H1 (cell line): ENCODE data around the gene FOSL1. TPM values are rescaled to one million over a fixed set of nuclear protein-coding genes. Genes with fewer than 3 reads are reported as not detected.

ENCODE experiments used
- CTCF ChIA-PET: fragments of 300-600 bp; sonication (Branson Sonifier 250); formaldehyde crosslinking; loops from one replicate; lab custom pipeline; 2021; ENCODE audit not compliant: partially characterized antibody; lab: Charles Lee
- POLR2A ChIA-PET: fragments of 300-600 bp; sonication (Branson Sonifier 250); formaldehyde crosslinking; loops from one replicate; lab custom pipeline; 2021; ENCODE audit warnings: inconsistent platforms; ENCODE audit not compliant: partially characterized antibody; lab: Charles Lee
- DNase-seq, 2 experiments: peaks; one replicate each; pipeline versions ENCODE4 v3.0.0 to v3.0.0-alpha.2; 2010 to 2022; ENCODE audit warnings: low spot score in 2 of 2, low read depth in 1 of 2, mixed read lengths in 1 of 2
- FAIRE-seq: peaks from 2 replicates; lab custom pipeline; 2011; peaks lifted over from hg19 to GRCh38; lab: Jason Lieb, UNC
- H2AFZ ChIP-seq: 2 replicates; pipeline ENCODE4 v1.8.1; 2012; ENCODE audit warnings: low read length, inconsistent platforms
- H2AK5ac ChIP-seq: 2 replicates; pipeline ENCODE4 v1.6.1; 2013; ENCODE audit warnings: low read depth, low read length
- H2BK120ac ChIP-seq: replicated peaks from 2 replicates; pipeline ENCODE3; 2013; ENCODE audit warnings: low read depth, low read length, inconsistent platforms
- H2BK12ac ChIP-seq: 2 replicates; pipeline ENCODE4 v1.6.1; 2013; ENCODE audit warnings: low read depth, low read length
- H2BK15ac ChIP-seq: 2 replicates; pipeline ENCODE4 v1.6.1; 2013; ENCODE audit warnings: low read length
- H2BK20ac ChIP-seq: 2 replicates; pipeline ENCODE4 v1.6.1; 2013; ENCODE audit warnings: low read length
- H2BK5ac ChIP-seq: 2 replicates; pipeline ENCODE4 v1.6.1; 2013; ENCODE audit warnings: low read depth, low read length
- H3K14ac ChIP-seq: 2 replicates; pipeline ENCODE4 v1.6.1; 2013; ENCODE audit warnings: inconsistent platforms; ENCODE audit not compliant: insufficient read length
- H3K18ac ChIP-seq: 2 replicates; pipeline ENCODE4 v1.6.1; 2013; ENCODE audit warnings: low read length; ENCODE audit errors: extremely low read depth
- H3K23ac ChIP-seq: 2 replicates; pipeline ENCODE4 v1.6.1; 2013; ENCODE audit warnings: inconsistent platforms; ENCODE audit not compliant: insufficient read length
- H3K23me2 ChIP-seq: 2 replicates; pipeline ENCODE4 v1.6.1; 2013; ENCODE audit warnings: low read depth, low read length
- H3K27ac ChIP-seq: 2 replicates; pipeline ENCODE4 v1.6.1; 2011; ENCODE audit warnings: low read depth, low read length, inconsistent platforms
- H3K27me3 ChIP-seq, 4 experiments: replicated peaks in 1 of 4; 1 replicate in 1 of 4; 2 replicates in 3 of 4; pipeline versions ENCODE4 v1.6.1 to v1.8.1; 2011 to 2013; ENCODE audit warnings: low read length in 3 of 4, mild to moderate bottlenecking in 3 of 4, inconsistent platforms in 2 of 4, mixed read lengths in 2 of 4, moderate library complexity in 1 of 4; ENCODE audit not compliant: control insufficient read depth in 3 of 4, insufficient read depth in 3 of 4; ENCODE audit errors: extremely low read depth in 1 of 4
- H3K36me3 ChIP-seq, 4 experiments: 2 replicates each; pipeline versions ENCODE4 v1.6.1 to v1.8.1; 2011 to 2013; ENCODE audit warnings: mild to moderate bottlenecking in 4 of 4, low read length in 3 of 4, moderate library complexity in 2 of 4, control low read depth in 1 of 4, inconsistent platforms in 1 of 4; ENCODE audit not compliant: insufficient read depth in 4 of 4, control insufficient read depth in 2 of 4
- H3K4ac ChIP-seq: replicated peaks from 2 replicates; pipeline ENCODE3; 2013; ENCODE audit warnings: low read length, low read depth, mixed read lengths, inconsistent platforms; ENCODE audit not compliant: insufficient read length
- H3K4me1 ChIP-seq, 4 experiments: replicated peaks in 1 of 4; 1 replicate in 1 of 4; 2 replicates in 3 of 4; pipeline versions ENCODE4 v1.6.1 to v1.8.1; 2011 to 2013; ENCODE audit warnings: low read length in 3 of 4, inconsistent platforms in 2 of 4, mixed read lengths in 1 of 4; ENCODE audit not compliant: insufficient read depth in 4 of 4, control insufficient read depth in 3 of 4
- H3K4me2 ChIP-seq, 2 experiments: 2 replicates each; pipeline versions ENCODE4 v1.6.1 to v1.8.1; 2011 to 2013; ENCODE audit warnings: low read depth in 2 of 2, low read length in 2 of 2, control low read depth in 1 of 2, inconsistent platforms in 1 of 2, mild to moderate bottlenecking in 1 of 2; ENCODE audit not compliant: insufficient read depth in 1 of 2
- H3K4me3 ChIP-seq, 4 experiments: fragments of 200-600, 300-600 bp in 1 of 4; sonication (generic), shearing (Covaris generic), sonication (Bioruptor Twin) in 1 of 4; 2 replicates each; pipeline versions ENCODE4 v1.5.1 to v1.8.1; 2011 to 2016; ENCODE audit warnings: low read length in 4 of 4, low read depth in 3 of 4, control low read depth in 2 of 4, inconsistent platforms in 2 of 4, mild to moderate bottlenecking in 2 of 4, mixed read lengths in 1 of 4, moderate library complexity in 1 of 4; ENCODE audit not compliant: insufficient read depth in 2 of 4; ENCODE audit errors: extremely low read depth in 1 of 4
- H3K56ac ChIP-seq: replicated peaks from 2 replicates; pipeline ENCODE3; 2013; ENCODE audit warnings: low read depth, mild to moderate bottlenecking, mixed read lengths, low read length, inconsistent platforms; ENCODE audit not compliant: insufficient read length
- H3K79me1 ChIP-seq: 2 replicates; pipeline ENCODE4 v1.6.1; 2013; ENCODE audit warnings: low read depth, low read length, control low read depth
- H3K79me2 ChIP-seq, 2 experiments: 2 replicates each; pipeline versions ENCODE4 v1.6.1 to v1.8.1; 2012 to 2013; ENCODE audit warnings: low read length in 2 of 2, mild to moderate bottlenecking in 2 of 2, inconsistent platforms in 1 of 2; ENCODE audit not compliant: insufficient read depth in 2 of 2, control insufficient read depth in 1 of 2
- H3K9ac ChIP-seq, 4 experiments: replicated peaks in 1 of 4; 1 replicate in 1 of 4; 2 replicates in 3 of 4; pipeline versions ENCODE4 v1.6.1 to v1.8.1; 2011 to 2013; ENCODE audit warnings: low read depth in 3 of 4, low read length in 3 of 4, control low read depth in 2 of 4, mild to moderate bottlenecking in 2 of 4, moderate library complexity in 2 of 4, inconsistent platforms in 1 of 4; ENCODE audit errors: extremely low read depth in 1 of 4
- H3K9me3 ChIP-seq, 2 experiments: 2 replicates each; pipeline versions ENCODE4 v1.6.1 to v1.8.1; 2012 to 2013; ENCODE audit warnings: mild to moderate bottlenecking in 2 of 2, moderate library complexity in 2 of 2, control low read depth in 1 of 2, inconsistent platforms in 1 of 2, low read depth in 1 of 2, low read length in 1 of 2, mixed read lengths in 1 of 2; ENCODE audit not compliant: insufficient read depth in 2 of 2
- H4K20me1 ChIP-seq, 2 experiments: replicated peaks in 1 of 2; 2 replicates each; pipeline versions ENCODE3 to v1.8.1; 2011 to 2013; ENCODE audit warnings: inconsistent platforms in 2 of 2, low read length in 2 of 2, mild to moderate bottlenecking in 1 of 2; ENCODE audit not compliant: insufficient read depth in 2 of 2, control insufficient read depth in 1 of 2
- H4K5ac ChIP-seq: 2 replicates; pipeline ENCODE4 v1.6.1; 2013; ENCODE audit warnings: low read length, low read depth, mixed read lengths, inconsistent platforms; ENCODE audit not compliant: insufficient read length
- H4K8ac ChIP-seq: 2 replicates; pipeline ENCODE4 v1.8.0; 2013; ENCODE audit warnings: mild to moderate bottlenecking, moderate library complexity, low read length, inconsistent platforms; ENCODE audit not compliant: insufficient read depth; ENCODE audit errors: extremely low read depth
- H4K91ac ChIP-seq: replicated peaks from 2 replicates; pipeline ENCODE3; 2013; ENCODE audit warnings: low read length, mixed read lengths, inconsistent platforms; ENCODE audit not compliant: insufficient read length
- CEBPB ChIP-seq: IDR thresholded peaks from 2 replicates; pipeline ENCODE4 v1.6.1; 2012; ENCODE audit warnings: low read depth, low read length
- CTCF ChIP-seq, 3 experiments: IDR thresholded peaks; 1 replicate in 2 of 3; 2 replicates in 1 of 3; pipeline versions ENCODE4 v1.5.1 to v1.6.1; 2011; ENCODE audit warnings: low read length in 3 of 3, mild to moderate bottlenecking in 3 of 3, inconsistent platforms in 2 of 3, low read depth in 1 of 3, moderate library complexity in 1 of 3; ENCODE audit not compliant: insufficient read depth in 1 of 3; ENCODE audit errors: control extremely low read depth in 1 of 3
- FOSL1 ChIP-seq: IDR thresholded peaks from 2 replicates; pipeline ENCODE4 v1.6.1; 2011; ENCODE audit warnings: mild to moderate bottlenecking, low read depth, low read length, moderate library complexity; ENCODE audit not compliant: insufficient read depth
- JUN ChIP-seq: IDR thresholded peaks from 2 replicates; pipeline ENCODE4 v1.6.1; 2011; ENCODE audit warnings: low read depth, mild to moderate bottlenecking, improper control_type of control experiment, low read length
- JUND ChIP-seq: IDR thresholded peaks from 2 replicates; pipeline ENCODE4 v1.6.1; 2011; ENCODE audit warnings: mild to moderate bottlenecking, improper control_type of control experiment, low read length
- RAD21 ChIP-seq, 2 experiments: IDR thresholded peaks in 1 of 2; conservative IDR thresholded peaks in 1 of 2; 2 replicates each; pipeline ENCODE4 v1.6.1; 2011; ENCODE audit warnings: low read depth in 2 of 2, low read length in 2 of 2, improper control_type of control experiment in 1 of 2, inconsistent platforms in 1 of 2, mild to moderate bottlenecking in 1 of 2, moderate library complexity in 1 of 2
- SRF ChIP-seq: IDR thresholded peaks from 2 replicates; pipeline ENCODE4 v1.6.1; 2011; ENCODE audit warnings: mild to moderate bottlenecking, low read depth, low read length, moderate library complexity
- WGBS, 2 experiments: shearing (Covaris generic) in 1 of 2; methylation state at CpG; one replicate each; pipeline versions ENCODE4 v1.1.6 to v1.1.7; 2013 to 2015; ENCODE audit warnings: low lambda C conversion rate in 2 of 2, mixed read lengths in 2 of 2, inconsistent platforms in 1 of 2, low coverage in 1 of 2, missing lambda C conversion rate in 1 of 2; ENCODE audit not compliant: insufficient replicate concordance in 2 of 2, insufficient coverage in 1 of 2, insufficient read length in 1 of 2; ENCODE audit errors: extremely low coverage in 1 of 2, missing lambda C conversion rate in 1 of 2; 5-methylcytosine and 5-hydroxymethylcytosine counted together
- polyA plus RNA-seq, 7 experiments: library from polyadenylated mRNA; depleted of rRNA in 3 of 7; stranded (reverse) in 5 of 7; unstranded in 2 of 7; fragments of >200 nt in 5 of 7; fragments of 200-250 nt in 2 of 7; gene quantifications; 1 replicate in 5 of 7; 2 replicates in 1 of 7; 4 replicates in 1 of 7; pipeline versions ENCODE4 v1.2.1 to v1.2.3, GENCODE V29; 2011 to 2013; ENCODE audit warnings: missing spikeins in 2 of 7, mixed read lengths in 2 of 7
- total RNA-seq: library from RNA; stranded (reverse); fragmentation: NEBNext Ultra II Directional; extraction: Animal tissue kit (Norgen Biotek cat#: 25700); gene quantifications from 2 replicates; pipeline ENCODE4 v1.2.1, GENCODE V29; 2021

The FOSL1 gene
- total and polyA plus RNA-seq, 2 of the 8 experiments (the other 6 are each of a cell fraction or from before 2014, with no cell fraction given), result 6.3 to 7.2 TPM

DNA sequence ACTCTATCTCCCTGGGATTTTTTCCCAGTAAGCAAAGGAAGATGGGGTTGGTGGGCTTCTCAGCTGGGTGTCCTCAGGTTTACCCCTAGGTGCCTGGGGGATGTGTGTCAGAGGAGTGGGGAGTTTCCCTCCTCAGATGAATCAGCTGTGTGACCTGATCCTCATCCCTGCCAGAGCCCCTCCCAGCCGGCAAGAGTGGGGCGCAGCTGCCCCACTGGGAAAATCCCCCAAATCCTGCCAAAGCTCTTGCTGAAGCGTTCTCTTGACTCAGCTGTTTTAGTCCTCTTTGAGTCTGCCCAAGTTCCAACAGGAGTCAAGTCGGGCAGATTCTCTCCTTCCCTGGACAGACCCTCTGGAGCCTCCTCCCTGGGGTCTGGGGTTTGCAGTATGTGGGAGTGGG is 12.7 kb upstream of the FOSL1 start:
- H3K79me2 ChIP-seq, result peaks cover 0 to under 1% of the 10 kb centered on the region in 2 experiments; a peak in 1 of 4 replicates
- no peaks in the 10 kb centered on the region; the same call in 1 of the 2 replicates for H3K79me1 ChIP-seq
- no peak overlapping the region for H3K4me2 ChIP-seq
- H3K27ac ChIP-seq, result no peak overlapping the region
- TF ChIP-seq JUND, result no peak
- TF ChIP-seq CTCF (IDR thresholded peaks at IDR 0.05; ENCODE audit: control extremely low read depth in 1 of 3, insufficient read depth in 1 of 3, low read depth in 1 of 3, low read length in 3 of 3), result no peak
- no peak for TF ChIP-seq JUN
- TF ChIP-seq SRF, result no peak
- TF ChIP-seq CEBPB, result no peak
- TF ChIP-seq FOSL1, result no peak
- no peak for TF ChIP-seq RAD21 (IDR thresholded peaks at IDR 0.05 in 1 of 2, conservative IDR thresholded peaks at IDR 0.05 in 1 of 2; ENCODE audit: low read depth in 2 of 2, low read length in 2 of 2)
- WGBS, 2 experiments, result 85% methylated on average over 4 of the region's 4 CpGs; no CpG with 5 or more reads in 1 of the 2 experiments
- no peaks in the 10 kb centered on the region for H3K23me2 ChIP-seq
- H4K91ac ChIP-seq, result no peak overlapping the region
- H3K4me3 ChIP-seq, result no peak overlapping the region
- peaks cover 0 to 4% of the 10 kb centered on the region in 2 experiments for H4K20me1 ChIP-seq
- peaks cover 0 to 11% (median 2%) of the 10 kb centered on the region in 4 experiments; a peak in 4 of 7 replicates for H3K27me3 ChIP-seq
- no peak overlapping the region for H2AFZ ChIP-seq
- DNase-seq (no peak), FAIRE-seq (no peak)
- peak overlapping the region; percentile 39 for H2BK12ac ChIP-seq
- POLR2A ChIA-PET, result interaction anchor here (1.0 to 1.8 kb wide), 6 partner anchors 15 to 792 kb away, joined by 3 to 6 read pairs (median 3); partner anchors contain the start of gene MUS81
- H3K18ac ChIP-seq, result no peak overlapping the region
- H3K9me3 ChIP-seq, result no peaks in the 10 kb centered on the region
- no peak overlapping the region for H4K5ac ChIP-seq
- H2BK20ac ChIP-seq, result no peak overlapping the region
- peaks cover 2 to 12% (median 5%) of the 10 kb centered on the region in 4 experiments; a peak in 5 of 7 replicates for H3K4me1 ChIP-seq
- CTCF ChIA-PET, result interaction anchor here (2.1 to 11.7 kb wide), 3 partner anchors 11 to 133 kb away, joined by 6 to 212 read pairs (median 14); partner anchors contain the start of genes CCDC85B, FIBP and FOSL1
- no peak overlapping the region for H3K56ac ChIP-seq
- no peak overlapping the region for H3K9ac ChIP-seq
- no peak overlapping the region for H3K14ac ChIP-seq
- H3K36me3 ChIP-seq, result no peaks in the 10 kb centered on the region
- no peak overlapping the region for H3K23ac ChIP-seq
- H2AK5ac ChIP-seq, result no peak overlapping the region
- no peak overlapping the region for H4K8ac ChIP-seq
- no peak overlapping the region for H2BK120ac ChIP-seq
- H2BK15ac ChIP-seq, result no peak overlapping the region
- H2BK5ac ChIP-seq, result no peak overlapping the region
- no peak overlapping the region for H3K4ac ChIP-seq
